NT2/D1 (cell line): ENCODE measurements around the gene CDC42SE2.

ENCODE experiments used
- SUZ12 ChIP-seq: IDR thresholded peaks from 2 replicates; pipeline ENCODE4 v1.6.1; 2011; ENCODE audit not compliant: insufficient read length, insufficient read depth; ENCODE audit errors: extremely low read depth
- YY1 ChIP-seq: IDR thresholded peaks from 2 replicates; pipeline ENCODE4 v1.6.1; 2011; ENCODE audit not compliant: insufficient read length, insufficient read depth
- ZNF274 ChIP-seq: IDR thresholded peaks from 2 replicates; pipeline ENCODE4 v1.6.1; 2011; ENCODE audit warnings: mild to moderate bottlenecking, low read depth, low read length

- TF ChIP-seq SUZ12 (no peak), YY1 (no peak), ZNF274 (no peak)
Observed at GRCh38 chr5:131405674-131406073, 141.8 kb downstream of the CDC42SE2 start.
